ENCODE measurements around the gene DDIT3. TPM values are rescaled to one million over a fixed set of nuclear protein-coding genes. Genes with fewer than 3 reads are reported as not detected.

DDIT3 gene
- total and polyA plus RNA-seq, 11 donors, result 11.5 to 60.5 (median 18.5) TPM

DNA sequence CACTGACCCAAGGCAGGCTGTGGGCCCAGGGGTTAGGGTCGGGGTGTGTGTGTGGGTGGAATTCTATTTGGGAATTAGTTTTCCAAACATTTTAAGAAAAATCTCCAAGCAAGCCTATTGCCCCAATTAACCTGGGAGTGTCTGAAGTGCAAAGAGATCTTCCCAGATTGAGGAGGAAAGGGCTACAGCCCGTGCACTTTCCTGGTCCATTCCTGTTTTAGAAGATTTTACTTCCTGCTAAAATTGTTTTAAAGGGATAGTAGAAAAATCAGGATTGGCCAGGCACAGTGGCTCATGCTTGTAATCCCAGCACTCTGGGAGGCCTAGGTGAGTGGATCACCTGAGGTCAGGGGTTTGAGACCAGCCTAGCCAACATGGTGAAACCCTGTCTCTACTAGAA, 21.4 kb upstream of the DDIT3 start:
- ATAC-seq, result no peak

GRCh38 chr12:57541001-57541400, 20.7 kb upstream of the DDIT3 start:
- no peak for TF ChIP-seq POLR2A (IDR thresholded peaks at IDR 0.05)
- TF ChIP-seq CTCF (IDR thresholded peaks at IDR 0.05), result no peak
- intact Hi-C loops (cut with DNase I), result no loop called here
- 57 to 75% (median 65%) methylated on average over 2 of the region's 2 CpGs for WGBS, 4 donors

More for the DNA sequence above, 21.4 kb upstream of the DDIT3 start:
- no peak overlapping the region for H3K27ac ChIP-seq
- no peaks in the 10 kb centered on the region for H3K27me3 ChIP-seq
- no peaks in the 10 kb centered on the region for H3K9me3 ChIP-seq
- no peak for TF ChIP-seq CTCF (IDR thresholded peaks at IDR 0.05)
- no peak for TF ChIP-seq POLR2A (IDR thresholded peaks at IDR 0.05)
- DNase-seq, result no peak
- peaks cover 0 to 67% (median 40%) of the 10 kb centered on the region in 9 donors for H3K36me3 ChIP-seq
- WGBS, 4 donors, result 63 to 79% (median 69%) methylated on average over 2 of the region's 2 CpGs
- intact Hi-C loops (cut with DNase I), result no loop called here
- peaks cover 0 to 38% (median 24%) of the 10 kb centered on the region in 12 donors for H3K4me1 ChIP-seq
- H3K4me3 ChIP-seq, result no peak overlapping the region

GRCh38 chr12:57539134-57539768, 18.9 kb upstream of the DDIT3 start:
- Histone ChIP-seq H3K27me3 (no peaks in the 10 kb centered on the region), H3K4me3 (no peak overlapping the region), H3K4me1 (peaks cover 0 to 17% (median 4%) of the 10 kb centered on the region in 12 donors), H3K27ac (no peak overlapping the region), H3K9me3 (no peaks in the 10 kb centered on the region), H3K36me3 (peaks cover 2 to 81% (median 53%) of the 10 kb centered on the region in 9 donors)
- 82 to 89% (median 84%) methylated on average over 5 of the region's 5 CpGs for WGBS, 4 donors
- DNase-seq, result no peak
- TF ChIP-seq POLR2A (IDR thresholded peaks at IDR 0.05) (no peak), CTCF (IDR thresholded peaks at IDR 0.05) (no peak)
- ATAC-seq, result no peak
- intact Hi-C loops (cut with DNase I), result no loop called here

More at GRCh38 chr12:57541001-57541400, 20.7 kb upstream of the DDIT3 start:
- ATAC-seq (no peak), DNase-seq (no peak)
- no peaks in the 10 kb centered on the region for H3K9me3 ChIP-seq
- no peak overlapping the region for H3K27ac ChIP-seq
- peaks cover 0 to 67% (median 40%) of the 10 kb centered on the region in 9 donors for H3K36me3 ChIP-seq
- no peaks in the 10 kb centered on the region for H3K27me3 ChIP-seq
- H3K4me1 ChIP-seq, result peaks cover 0 to 34% (median 20%) of the 10 kb centered on the region in 12 donors
- no peak overlapping the region for H3K4me3 ChIP-seq

DNA sequence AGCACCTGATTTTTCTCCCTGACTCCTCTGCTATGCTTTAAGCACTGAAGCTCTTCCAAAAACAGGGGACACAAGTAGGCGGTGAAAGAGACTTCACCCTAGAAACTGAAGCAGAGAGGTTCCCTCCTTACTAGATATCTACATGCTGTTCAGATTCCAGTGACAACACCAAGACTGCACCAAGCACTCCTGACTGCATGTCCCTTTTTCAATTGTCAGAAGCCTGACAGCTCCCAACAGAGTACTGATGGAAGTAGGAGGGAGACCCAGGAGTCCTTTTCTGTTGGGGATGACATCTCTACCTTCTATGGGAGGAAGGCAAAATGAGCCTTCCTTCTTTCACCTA, 16.3 kb upstream of the DDIT3 start:
- Histone ChIP-seq H3K4me1 (peaks cover 0 to 5% (median 0%) of the 10 kb centered on the region in 12 donors), H3K4me3 (no peak overlapping the region), H3K36me3 (peaks cover 9 to 94% (median 75%) of the 10 kb centered on the region in 9 donors), H3K27ac (no peak overlapping the region), H3K9me3 (no peaks in the 10 kb centered on the region), H3K27me3 (no peaks in the 10 kb centered on the region)
- intact Hi-C loops (cut with DNase I), result no loop called here
- 86 to 100% (median 98%) methylated on average over 1 of the region's 1 CpG for WGBS, 4 donors
- ATAC-seq, result no peak
- TF ChIP-seq CTCF (IDR thresholded peaks at IDR 0.05) (no peak), POLR2A (IDR thresholded peaks at IDR 0.05) (no peak)
- no peak for DNase-seq

Measured in heart left ventricle (tissue), 16 donors.